ENCODE data around the gene SACS.
A peak's percentile ranks its signal among the peaks of the same experiment; 100 is the strongest.

DNA sequence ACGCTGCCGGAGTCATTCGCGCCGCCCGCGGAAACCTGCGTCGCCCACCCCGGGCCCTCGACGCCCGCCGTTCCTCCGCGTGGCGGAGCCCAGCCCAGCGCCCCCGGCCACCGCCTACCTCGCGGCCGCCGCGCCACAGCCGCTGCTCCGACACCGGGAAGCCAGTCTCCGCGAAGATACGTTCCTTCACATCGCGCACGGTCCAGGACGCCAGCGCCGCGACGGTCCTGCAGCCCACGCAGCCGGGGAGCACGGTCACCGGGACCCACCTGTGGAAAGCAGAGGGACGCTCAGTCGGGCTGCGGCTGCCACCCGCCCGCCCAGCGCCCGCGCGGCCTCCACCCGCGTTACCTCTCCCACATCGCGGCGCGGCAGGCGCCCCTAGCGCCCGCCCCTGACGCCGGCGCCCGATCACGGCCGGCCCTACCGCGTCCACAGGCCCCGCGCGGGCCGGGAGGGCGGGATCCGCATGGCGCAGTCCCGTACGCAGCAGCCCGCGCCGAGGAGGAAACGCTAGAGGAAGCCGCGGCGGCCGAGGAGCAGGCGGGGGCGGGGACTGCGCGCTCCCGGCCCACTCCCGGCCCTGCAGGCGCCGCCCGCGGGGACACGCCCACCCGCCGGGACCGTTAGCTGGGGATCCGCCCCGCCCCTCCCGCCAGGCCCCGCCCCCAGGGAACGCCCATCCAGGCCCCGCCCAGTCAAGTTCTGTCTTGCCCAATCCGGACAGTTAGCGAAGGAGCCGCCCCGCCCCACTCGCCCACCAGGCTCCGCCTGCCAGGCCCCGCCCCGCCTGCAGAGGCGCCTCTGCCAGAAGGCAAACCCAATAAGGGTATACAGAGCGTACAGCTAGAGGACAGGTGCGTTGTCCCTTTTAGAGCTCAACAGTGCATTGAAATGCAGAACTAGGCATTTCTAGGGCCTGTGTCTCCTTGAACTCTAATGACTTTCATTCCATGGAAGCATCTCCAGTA, 58.2 kb downstream of the SACS start:
- TF ChIP-seq, protein P1, sequence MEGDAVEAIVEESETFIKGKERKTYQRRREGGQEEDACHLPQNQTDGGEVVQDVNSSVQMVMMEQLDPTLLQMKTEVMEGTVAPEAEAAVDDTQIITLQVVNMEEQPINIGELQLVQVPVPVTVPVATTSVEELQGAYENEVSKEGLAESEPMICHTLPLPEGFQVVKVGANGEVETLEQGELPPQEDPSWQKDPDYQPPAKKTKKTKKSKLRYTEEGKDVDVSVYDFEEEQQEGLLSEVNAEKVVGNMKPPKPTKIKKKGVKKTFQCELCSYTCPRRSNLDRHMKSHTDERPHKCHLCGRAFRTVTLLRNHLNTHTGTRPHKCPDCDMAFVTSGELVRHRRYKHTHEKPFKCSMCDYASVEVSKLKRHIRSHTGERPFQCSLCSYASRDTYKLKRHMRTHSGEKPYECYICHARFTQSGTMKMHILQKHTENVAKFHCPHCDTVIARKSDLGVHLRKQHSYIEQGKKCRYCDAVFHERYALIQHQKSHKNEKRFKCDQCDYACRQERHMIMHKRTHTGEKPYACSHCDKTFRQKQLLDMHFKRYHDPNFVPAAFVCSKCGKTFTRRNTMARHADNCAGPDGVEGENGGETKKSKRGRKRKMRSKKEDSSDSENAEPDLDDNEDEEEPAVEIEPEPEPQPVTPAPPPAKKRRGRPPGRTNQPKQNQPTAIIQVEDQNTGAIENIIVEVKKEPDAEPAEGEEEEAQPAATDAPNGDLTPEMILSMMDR (IDR thresholded peaks at IDR 0.05) = no peak
- TF ChIP-seq POLR2A (IDR thresholded peaks at IDR 0.05) = peak in 1 of 2 donors; percentile 23
